Stimulated activated CD4-positive, alpha-beta T cell treated with anti-CD3 and anti-CD28 coated beads, Interleukin-4, amount 100 ng/mL, for 24 hours (primary cell): ENCODE measurements around the gene TANC1.

Experiments used
- DNase-seq: peaks from one replicate; pipeline ENCODE4 v3.0.0-alpha.2; 2020

The TANC1 gene

DNA sequence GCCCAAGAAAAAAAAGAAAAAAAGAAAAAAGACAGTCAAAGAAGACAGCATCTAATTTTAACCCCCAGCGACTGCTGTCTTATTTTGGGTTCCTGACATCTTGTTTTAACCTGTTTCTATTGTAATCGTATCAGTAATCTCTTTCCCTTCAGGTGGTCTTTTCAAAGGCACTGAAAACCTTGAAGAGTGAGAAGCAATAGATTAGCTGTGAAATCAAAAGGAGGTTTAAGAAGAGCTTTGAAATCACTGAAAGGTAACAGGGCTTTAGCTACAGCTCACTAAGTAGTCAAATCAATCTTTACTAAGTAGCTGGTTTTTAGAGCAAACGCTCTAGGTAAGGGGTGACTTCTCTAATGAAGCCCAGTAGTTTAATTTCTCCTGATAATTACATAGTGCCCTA, 5.4 kb upstream of the TANC1 start:
- DNase-seq: no peak

DNA sequence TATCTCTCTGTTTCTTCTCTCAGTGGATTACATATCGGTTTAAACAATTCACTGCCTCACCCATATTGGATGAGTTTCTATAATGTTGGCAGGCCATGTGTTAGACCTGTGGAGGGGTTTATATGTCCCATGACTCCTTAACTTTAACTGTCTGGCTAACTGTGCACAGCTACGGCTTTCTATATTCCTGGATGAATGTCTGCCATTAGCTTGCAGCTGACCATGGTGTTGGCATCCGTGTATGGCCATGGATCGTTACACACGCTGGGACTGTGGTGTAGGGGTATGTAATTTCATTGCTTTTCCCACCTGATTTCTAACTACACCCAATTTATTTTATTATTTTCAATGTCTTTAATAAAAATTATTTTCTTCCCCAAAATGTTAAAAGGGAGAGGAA, 3.3 kb upstream of the TANC1 start:
- no peak for DNase-seq

DNA sequence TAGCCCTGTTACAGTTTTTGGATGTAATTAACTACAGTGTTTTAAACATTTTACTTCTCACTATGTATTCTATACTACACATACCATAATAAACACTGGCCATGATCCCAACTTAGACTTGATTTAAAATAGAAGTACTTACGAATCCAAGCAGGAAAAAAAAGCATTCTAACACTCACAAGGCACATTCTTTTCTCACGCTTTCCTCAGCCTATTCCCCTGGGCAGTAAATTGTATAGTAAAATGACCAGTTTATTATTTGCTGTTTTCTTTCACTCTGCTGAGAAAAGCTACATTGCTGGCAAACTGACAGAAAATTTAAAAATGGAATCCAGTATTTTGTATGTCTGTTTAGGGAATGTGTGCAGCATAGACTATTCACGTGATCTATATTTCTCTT, 2.8 kb upstream of the TANC1 start:
- DNase-seq: no peak

DNA sequence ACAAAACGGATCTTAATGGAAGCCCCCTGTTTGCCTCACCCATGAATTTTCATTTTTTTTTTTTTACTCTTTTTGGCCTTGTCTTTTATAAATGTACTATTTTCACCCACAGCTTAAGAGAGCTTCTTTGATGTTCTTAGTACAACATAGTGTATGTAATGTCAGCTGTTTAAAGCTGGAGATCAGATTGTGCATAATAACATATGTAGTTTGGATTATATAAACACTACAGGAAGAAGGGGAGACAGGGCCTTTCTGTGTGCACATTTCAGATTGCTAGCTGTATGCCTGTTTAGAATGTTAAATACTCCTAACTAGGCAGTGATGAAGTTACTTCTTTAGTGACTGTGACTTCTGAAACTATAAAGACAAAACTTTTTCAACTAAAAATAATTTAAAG, 2.1 kb upstream of the TANC1 start:
- DNase-seq: no peak

DNA sequence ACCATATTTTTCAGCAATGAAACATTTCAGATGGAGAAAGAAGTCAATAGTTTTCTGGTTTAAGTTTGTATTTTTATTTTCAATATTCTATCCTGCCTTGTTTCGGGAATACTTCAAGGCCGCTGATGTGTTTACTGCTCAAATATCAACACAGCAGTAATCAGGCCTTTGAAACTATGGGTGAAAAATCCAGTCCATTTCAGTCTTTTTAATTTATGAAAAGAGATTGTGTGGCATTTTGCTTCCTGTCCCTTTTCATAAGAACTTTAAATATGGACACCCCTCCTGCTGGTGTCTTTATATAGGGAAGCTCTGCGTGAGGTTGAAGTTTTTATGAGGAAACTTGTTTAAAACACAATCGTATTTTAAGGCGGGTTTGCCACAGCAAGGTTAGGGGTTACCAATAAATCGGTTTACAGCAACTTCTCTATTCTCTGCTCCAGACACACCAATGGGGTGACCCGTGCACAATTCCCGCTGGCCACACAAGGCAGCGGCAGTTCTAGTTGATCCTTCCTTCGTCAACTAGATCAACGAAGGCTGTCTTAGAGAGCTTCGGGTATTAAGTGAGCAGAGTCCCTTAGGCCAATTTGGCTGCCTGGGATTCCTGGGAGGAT, 1.2 kb upstream of the TANC1 start:
- no peak for DNase-seq

DNA sequence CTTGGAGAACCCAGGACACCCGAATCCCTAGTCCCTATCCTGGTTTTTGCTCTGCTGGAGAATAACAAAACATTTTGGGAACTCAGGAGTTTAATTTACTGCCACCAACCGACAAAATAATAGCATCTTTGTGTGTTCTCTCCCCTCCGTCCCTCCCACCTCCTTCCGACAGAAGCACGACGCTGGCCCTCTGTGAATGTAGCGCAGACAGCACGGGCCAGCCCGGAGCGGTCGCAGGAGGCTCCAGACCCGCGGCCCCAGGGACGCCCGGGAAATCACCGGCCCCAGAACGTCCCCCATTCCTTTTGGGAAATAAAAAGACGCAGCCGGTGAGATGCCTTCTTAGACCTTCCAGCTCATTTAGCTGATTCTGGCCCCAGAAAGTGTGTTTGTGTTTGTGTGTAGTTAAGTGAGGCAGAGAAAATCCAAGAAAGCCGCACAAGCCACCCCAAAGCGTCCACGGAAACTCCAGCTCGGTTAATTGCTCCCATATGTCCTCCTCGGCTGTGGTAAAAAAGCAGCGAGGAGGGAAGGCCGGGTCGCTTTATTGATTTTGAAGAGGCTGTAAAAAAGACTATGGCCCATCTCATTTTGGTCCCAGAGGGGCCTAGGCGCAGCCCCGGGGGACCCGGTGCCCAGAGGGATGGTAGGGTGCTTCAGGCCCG, 577 bp upstream of the TANC1 start:
- DNase-seq: no peak

DNA sequence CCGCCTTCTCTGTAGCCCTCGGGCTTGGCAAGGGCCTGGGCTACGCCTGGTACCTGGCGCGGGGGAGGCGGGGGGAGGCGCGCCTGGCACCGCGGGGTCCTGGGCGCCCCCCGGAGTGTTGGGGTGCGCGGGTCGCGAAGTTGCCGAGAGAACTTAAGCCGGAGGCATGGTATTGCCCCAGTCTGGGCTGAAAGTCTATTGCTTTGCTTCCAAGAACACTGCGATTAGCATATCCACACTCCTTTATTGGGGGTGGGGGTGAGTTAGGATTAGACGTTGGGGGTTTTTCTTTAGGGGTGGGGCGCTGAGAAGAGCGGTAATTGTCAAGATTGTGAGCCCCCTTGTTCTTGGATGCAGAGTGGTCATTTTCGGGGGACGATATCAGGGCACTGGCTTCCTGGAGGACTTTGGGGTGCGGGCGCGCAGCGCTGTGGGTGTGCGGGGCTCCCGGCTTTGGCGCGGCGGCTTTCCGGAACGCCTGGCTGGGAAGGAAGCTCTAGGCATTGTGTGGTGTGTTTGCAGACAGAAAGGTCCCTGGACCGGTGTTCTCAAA, 798 bp downstream of the TANC1 start:
- DNase-seq: no peak

DNA sequence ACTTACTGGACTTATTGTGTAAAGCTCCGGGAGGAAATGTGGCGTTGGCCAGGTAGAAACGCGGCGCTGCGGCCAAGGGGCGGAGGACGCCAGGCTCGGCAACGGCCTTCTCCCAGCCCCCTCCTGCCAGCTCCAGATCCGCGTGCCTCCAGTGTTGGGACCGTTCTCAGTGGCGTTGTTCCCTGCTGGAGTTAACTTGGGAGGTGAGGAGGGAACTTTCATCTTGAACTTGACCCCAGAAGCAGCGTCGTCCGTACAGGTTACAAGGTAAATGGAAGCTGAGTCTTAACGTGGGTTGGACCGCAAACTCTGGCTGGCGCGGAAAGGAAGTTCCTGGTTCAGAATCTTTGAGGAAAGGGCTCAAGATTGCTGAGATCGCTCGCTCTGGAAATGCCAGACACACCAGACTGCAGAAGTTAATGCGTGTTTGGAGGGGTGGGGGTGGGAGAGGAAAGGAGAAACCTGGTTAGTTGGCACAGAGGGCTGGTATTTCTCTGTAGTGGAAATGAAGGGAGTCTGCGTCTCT, 1.3 kb downstream of the TANC1 start:
- no peak for DNase-seq

DNA sequence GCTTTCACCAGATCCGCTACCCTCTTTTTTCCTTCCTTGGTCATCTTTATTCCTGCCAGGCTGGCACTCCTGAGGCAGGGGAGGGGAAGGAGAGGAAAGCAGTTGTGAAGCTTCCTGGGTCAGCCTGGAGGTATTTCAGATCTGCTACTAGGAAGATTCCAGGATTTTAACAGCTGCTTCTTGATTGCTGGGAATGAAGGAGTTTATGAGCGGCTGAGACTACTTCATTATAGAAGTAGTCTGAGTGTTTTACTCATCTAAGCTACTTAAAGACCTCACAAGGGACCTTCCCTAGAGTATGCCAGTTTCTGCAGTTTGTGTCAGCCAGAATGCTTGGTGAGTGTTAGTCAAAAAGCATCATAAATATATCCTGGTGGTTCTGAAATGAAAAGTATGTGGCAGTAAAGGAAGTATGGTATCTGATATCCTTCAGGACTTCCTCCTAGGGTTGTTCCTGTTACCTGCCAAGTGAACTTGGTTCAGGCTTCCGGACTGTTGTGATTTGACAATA, 1.9 kb downstream of the TANC1 start:
- DNase-seq: no peak

DNA sequence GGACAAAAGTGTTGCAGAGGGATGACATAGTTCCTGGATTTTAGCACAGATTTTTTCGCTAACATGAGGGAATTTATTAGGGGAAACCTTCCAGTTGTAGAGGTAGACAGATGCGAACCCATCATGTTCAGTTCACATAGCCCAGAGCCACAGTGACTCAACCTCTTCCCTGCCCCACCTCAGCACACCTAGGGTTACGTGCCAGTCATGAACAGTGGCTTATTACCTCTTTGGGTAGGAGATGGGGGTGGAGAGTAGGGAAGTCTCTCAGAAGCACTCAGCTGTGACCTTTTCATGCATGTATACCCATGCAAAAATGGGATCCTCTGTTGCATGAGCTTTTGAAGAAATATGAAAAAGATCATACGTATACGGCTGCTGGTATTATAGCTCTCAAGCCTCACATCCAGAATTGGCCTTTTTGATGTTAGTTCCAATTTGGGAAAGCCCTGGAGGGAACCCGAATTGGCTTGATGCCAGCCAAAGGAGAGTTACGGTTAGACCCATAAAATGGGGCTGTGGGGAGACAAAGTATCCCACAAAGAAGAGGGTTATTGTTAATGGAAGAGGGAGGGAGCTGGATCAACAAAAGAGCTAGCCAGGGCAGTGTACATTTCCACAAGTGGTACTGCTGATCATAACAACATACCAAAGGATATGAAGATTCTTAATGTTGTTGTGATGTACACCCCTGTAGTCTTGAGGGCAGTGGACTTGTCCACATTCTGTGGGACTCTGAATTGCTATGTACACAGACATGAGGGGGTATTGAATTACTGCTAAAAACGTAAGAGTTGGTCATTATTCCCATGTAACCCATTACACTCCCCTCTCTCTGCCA, 4.9 kb downstream of the TANC1 start:
- no peak for DNase-seq

DNA sequence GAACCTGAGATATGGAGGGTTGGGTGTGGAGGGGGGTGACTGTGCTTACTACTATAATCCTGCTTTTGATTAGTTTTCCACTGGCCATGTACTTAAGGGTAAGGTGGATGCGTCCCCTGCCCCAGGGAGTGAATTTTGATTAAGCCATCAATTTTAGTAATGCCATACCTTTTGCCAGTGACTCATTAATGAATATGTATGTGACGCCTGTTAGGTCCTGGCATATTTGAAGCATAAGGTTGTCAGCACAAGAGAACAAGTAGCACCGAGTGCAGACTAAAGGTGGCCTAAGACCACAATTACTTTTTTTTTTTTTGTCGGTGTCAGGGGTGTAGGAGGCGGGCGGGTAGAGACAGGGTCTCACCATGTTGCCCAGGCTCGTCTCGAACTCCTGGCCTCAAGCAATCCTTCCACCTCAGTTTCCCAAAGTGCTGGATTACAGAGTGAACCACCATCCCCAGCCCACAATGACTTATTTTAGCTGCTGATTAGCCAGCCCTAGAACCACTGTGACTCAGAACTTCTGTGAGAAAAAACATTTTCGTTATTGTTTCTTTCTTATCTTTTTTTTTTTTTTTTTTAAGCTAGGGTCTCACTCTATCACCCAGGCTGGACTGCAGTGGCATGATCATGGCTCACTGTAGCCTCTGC, 7.0 kb downstream of the TANC1 start:
- DNase-seq: no peak

DNA sequence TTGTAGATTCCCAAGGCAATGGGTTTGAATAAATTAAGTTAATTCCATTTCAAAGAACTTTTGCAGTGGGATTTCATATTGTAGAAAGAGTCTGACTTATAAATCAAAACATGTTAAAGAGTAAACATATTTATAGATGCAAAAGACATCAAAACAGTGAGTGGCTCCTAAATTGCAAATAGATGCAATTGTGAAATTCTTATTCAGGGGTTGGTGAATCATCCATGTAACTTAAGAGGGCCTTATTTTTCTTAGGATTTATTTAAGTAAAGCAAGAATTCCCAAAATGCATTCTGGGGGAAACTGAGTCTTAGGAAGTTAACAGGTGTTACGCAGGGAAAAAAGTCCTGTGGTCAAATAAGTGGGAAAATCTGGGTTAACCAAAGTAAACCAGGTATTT, 11.3 kb downstream of the TANC1 start:
- no peak for DNase-seq

DNA sequence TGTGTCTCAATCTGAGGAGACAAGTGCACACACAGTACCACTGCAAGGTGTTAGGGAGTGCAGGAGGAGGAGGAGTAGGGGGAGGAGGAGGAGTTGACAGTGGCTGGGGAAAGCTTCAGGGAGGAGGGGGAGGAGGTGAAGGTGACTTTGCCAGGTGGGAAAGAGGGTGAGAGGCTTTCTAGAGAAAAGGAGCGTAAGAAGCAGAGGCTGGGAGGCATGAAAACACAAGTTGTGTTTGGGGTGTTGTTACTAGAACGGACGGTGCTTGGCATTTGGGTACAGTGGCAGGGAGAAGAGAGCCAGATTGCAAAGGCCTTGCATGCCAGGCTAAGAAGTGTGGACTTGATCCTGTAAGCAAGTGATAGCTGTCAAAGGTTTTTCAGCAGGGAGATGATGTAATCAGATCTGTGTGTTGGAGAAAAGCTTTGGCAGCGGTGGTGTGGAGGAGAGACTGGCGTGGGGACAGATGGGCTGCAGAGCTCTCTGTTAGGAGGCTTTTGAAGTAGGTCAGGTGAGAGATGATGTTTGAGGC, 16.2 kb downstream of the TANC1 start:
- DNase-seq: no peak

DNA sequence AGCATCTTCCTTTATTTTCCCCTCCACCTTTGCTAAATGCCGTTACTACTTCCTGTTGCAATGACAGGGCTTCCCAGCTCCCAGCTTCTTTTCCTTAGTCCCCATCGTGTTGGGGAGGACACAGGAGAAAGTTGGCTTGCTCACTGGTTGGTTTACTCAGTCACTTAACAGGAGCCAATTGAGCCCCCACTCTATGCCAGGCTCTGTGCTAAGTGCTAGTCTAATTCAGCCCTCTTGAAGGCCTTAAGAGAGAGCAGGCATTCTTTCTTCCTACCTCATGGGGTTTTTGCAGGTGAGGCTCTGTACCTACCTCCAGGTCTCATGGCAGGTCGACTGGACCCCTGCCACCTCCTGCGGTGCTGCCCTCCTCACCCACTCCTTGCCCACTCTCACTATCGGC, 20.1 kb downstream of the TANC1 start:
- no peak for DNase-seq

DNA sequence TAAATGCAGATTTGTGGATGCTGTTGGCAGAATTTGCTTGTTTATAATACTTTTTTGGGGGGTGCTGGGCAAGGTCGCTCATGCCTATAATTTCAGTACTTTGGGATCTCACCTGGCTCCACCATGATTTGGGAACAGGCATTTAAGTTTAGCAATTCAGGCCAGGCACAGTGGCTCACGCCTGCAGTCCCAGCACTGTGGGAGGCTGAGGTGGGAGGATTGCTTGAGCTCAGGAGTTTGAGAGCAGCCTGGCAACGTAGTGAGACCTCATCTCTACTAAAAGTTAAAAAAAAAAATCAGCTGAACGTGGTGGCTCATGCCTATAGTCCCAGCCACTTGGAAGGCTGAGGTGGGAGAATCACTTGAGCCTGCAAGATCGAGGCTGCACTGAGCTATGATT, 20.7 kb downstream of the TANC1 start:
- DNase-seq: no peak

DNA sequence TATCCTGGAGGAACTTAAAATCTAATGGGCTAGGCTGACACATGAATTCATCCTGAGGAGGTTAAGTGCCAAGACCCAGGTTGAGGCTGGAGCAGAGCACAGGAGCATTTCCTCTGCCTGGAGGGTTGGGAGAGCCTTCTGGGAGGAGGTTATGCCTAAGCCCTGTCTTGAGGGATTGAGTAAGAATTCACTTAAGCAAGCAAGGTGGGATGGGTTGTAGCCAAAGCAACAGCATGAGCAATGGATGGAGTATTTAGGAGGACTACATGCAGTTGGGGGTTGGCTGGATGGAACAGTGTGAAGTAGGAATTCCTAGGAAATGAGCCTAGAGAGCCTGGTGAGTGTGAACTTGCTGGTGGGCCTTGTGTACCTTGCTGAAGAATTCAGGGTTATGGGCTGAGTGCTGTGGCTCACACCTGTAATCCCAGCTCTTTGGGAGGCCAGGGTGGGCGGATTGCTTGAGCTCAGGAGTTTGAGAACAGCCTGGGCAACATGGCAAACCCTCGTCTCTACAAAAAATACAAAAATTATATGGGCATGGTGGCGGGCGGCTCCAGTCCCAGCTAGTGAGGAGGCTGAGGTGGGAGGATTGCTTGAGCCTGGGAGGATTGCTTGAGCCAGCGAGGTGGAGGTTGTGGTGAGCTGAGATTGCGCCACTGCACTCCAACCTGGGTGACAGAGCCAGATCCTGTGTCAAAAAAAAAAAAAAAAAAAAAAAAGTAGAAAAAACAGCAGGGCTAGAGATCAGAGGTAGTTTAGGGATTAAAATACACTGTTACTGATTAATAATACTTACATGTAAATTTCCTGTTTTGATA, 22.2 kb downstream of the TANC1 start:
- no peak for DNase-seq

DNA sequence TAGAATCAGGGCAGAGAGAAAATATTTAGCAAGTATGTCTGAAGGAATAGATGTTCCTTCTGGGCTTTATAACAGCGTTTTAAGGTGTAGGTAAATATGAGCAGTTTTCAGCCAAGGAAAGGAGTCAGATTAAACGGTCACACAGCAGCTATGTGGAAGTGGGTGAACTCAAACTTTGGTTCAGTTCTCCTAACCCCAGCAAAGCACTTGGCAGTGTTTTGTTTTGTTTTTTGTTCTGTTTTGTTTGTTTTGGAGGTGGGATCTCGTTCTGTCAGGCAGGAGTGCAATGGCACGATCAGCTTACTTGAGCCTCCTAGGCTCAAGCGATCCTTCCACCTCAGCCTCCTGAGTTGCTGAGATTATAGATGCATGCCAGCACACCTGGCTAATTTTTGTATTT, 24.6 kb downstream of the TANC1 start:
- no peak for DNase-seq

DNA sequence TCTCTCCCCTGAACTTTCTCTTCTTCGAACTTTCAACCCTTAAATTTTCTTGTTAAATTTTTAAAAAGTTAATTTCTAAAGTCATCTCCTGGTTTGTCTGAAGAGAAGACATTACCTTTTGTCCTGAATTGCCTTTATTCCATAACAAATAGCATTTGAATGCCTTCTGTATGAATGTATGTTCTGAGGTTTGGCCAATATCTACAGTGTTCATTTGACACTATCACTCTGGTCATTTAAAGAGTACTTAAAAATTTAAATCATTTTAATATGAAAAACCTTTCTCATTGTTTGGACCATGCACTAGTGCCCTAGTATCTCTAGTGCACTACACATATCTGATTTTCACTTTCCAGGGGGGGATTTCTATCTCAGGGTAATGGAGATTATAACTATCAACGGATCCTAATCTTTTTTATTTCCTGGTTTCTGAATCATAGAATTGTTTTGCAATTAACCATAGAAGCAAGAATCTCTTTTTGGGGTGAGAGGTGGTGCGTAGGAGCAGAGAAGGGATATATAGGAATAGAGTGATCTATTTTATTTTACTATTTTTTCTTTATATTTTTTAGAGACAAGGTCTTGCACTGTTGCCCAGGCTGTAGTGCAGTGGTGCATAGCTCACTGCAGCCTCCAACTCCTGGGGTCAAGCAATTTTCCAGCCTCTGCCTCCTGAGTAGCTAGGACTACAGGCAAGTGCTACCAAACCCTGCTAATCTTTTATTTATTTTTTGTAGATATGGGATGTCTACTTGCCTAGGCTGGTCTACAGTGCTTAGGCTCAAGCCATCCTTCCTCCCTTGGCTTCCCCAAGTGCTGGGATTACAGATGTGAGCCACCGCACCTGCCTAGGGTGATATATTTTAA, 25.5 kb downstream of the TANC1 start:
- DNase-seq: no peak

DNA sequence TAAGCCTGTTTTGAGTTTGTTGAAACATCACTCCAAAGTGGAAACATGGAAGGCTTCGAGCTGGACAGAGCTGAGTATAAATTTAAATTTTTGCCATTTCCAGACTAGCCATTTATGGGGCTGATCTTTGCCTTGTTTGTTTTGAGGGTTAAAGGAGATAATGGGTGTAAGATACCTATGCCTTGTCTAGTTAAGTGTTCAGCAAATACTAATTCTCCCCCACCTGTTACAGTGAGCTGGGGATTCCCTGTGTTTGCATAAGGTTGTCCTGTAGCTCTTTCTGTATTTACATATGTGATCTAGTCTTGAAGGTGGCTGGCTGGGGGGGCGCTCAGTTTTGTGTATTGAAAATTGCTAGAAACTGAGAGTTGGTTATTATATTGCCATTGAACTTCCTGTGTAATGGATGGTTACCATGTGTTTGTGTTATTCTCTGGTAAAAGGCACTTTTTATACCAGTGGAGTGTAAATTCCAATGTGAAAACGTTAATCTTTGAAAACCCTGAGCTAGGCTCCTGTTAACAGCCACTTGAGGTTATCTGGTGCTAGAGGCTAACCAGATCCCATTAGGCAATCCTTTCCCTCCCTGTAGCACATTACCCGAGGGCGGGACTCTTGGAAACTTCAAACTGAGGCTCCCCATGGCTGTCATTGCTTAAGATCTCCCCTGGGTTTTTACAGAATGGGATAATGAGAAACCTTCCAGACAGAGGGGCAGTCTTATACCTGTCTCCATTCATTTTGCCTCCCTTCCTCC, 26.7 kb downstream of the TANC1 start:
- no peak for DNase-seq

DNA sequence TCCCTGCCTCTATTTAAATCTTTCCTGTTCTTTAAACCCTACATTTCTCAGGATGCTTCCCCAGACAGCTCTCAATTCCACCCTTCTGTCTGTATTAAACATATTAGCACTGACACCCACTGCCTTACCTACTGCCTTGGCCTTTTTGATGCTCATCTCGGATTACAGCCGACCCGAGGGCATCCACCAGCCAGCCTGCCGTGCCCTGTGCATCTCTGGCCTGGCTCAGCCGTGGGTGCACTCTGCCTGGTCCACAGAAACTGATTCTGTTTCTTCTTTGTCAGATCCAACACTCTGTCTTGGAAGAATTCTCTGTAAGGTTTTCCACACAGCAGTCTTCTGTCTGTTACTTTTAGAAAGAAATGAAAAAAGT, 27.2 kb downstream of the TANC1 start:
- no peak for DNase-seq
